ENCODE results near the gene HOXB7. TPM values are rescaled to one million over a fixed set of nuclear protein-coding genes. Genes with fewer than 3 reads are reported as not detected.

The HOXB7 gene
- total RNA-seq, 8 experiments from 2014 or later = 6.2 to 35.5 (median 23.7) TPM

- H3K4me1 ChIP-seq (replicated peaks in 1 of 2) = no peaks in the 10 kb centered on the region
- in situ Hi-C loops (cut with MboI; ENCODE audit: low pct_unique_long_range_greater_than_20kb in 2 of 9, low sequenced_read_pairs in 9 of 9, unreplicated experiment in 9 of 9) = loop anchor here in 1 of 9 experiments (25.0 kb wide), 1 partner anchor 94 kb away; the partner anchor contains the start of gene HOXB13
- ATAC-seq (replicated peaks in 6 of 8) = no peak
- no peak overlapping the region for H3K4me3 ChIP-seq
- WGBS, 10 experiments = 13 to 80% (median 36%) methylated on average over 1 to 16 of the region's 23 CpGs
- H3K27ac ChIP-seq = no peak overlapping the region
Observed at GRCh38 chr17:48642843-48643696, 32.3 kb upstream of the HOXB7 start.

DNA sequence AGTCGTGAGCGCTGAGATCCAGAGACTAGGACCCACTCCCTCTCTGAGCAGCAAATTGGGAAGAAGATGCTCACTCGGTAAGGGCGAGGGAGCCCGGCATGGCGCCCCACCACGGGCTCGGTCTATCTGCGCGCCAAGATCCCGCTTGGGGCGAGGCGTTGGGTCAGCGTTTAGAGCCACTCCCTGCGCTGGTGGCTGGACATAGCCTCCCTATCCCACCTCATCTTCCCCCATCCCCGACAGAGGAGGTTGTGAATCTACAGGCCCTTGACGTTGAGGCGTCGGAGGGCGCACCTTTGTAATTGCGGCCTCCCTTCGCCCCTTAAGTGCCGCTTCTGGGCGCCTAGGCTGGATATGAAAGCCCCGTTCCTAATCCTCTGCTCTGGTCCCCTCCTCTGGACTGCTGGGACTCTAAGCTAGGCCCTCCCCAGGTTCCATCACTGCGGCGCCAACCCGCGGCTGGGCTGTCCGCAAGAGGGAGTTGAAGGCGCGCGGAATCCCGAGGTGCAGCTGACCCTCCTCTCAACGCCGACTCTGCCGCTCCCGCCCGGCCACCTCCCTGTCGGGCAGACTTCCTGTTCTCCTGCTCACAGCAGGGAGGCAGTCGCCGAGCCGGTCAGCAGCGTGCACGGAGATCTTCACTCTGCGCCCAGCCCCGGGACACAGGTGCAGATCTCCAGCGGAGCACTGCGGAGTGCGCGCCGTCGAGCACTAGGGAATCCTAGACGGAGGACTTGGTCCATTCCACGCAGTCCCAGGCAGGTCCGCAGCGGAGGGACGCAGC, 31.4 kb upstream of the HOXB7 start:
- peak in 1 of 8 experiments; percentile 49 for ATAC-seq (replicated peaks in 6 of 8)
- WGBS, 10 experiments = 0 to 30% (median 7%) methylated on average over 1 to 11 of the region's 58 CpGs; no CpG with 5 or more reads in 4 of the 10 experiments
- in situ Hi-C loops (cut with MboI; ENCODE audit: low pct_unique_long_range_greater_than_20kb in 2 of 9, low sequenced_read_pairs in 9 of 9, unreplicated experiment in 9 of 9) = loop anchor here in 1 of 9 experiments (25.0 kb wide), 1 partner anchor 95 kb away; the partner anchor contains the start of gene HOXB13
- H3K27ac ChIP-seq = no peak overlapping the region
- no peak overlapping the region for H3K4me3 ChIP-seq
- no peaks in the 10 kb centered on the region for H3K4me1 ChIP-seq (replicated peaks in 1 of 2)

DNA sequence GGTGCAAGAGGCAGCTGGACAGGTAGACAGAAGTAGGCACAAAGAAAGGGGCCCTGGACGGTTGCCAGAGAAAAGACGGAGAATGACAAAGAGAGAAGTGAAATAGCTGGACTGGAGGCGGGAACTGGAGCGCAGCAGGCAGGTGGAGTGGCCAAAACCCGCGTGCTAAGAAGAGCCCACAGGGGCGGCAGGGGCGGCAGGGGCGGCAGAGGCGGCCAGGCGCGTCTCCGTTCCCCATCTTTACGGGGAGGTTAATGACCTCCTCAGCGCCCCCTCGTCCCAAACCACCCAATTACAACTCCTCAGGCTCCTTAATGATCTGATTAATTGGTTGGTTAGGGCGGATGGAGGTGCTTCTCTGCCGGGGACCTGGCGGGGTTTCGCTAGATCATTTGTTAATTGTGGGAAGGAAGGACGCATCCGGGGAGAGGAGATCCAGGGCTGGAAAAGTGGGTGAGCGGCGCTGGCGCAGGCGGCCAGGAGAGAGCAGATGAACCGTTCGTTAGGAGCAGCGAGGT, 30.8 kb upstream of the HOXB7 start:
- H3K4me3 ChIP-seq = no peak overlapping the region
- 0 to 60% (median 7%) methylated on average over 1 to 12 of the region's 29 CpGs; no CpG with 5 or more reads in 1 of the 10 experiments for WGBS, 10 experiments
- H3K27ac ChIP-seq = no peak overlapping the region
- in situ Hi-C loops (cut with MboI; ENCODE audit: low pct_unique_long_range_greater_than_20kb in 2 of 9, low sequenced_read_pairs in 9 of 9, unreplicated experiment in 9 of 9) = loop anchor here in 1 of 9 experiments (25.0 kb wide), 1 partner anchor 96 kb away; the partner anchor contains the start of gene HOXB13
- H3K4me1 ChIP-seq (replicated peaks in 1 of 2) = no peaks in the 10 kb centered on the region
- ATAC-seq (replicated peaks in 6 of 8) = no peak

- in situ Hi-C loops (cut with MboI; ENCODE audit: low pct_unique_long_range_greater_than_20kb in 2 of 9, low sequenced_read_pairs in 9 of 9, unreplicated experiment in 9 of 9) = loop anchor here in 1 of 9 experiments (25.0 kb wide), 1 partner anchor 96 kb away; the partner anchor contains the start of gene HOXB13
- no peak overlapping the region for H3K27ac ChIP-seq
- peaks cover 2 to 3% of the 10 kb centered on the region in 2 donors for H3K4me1 ChIP-seq (replicated peaks in 1 of 2)
- H3K4me3 ChIP-seq = no peak overlapping the region
- ATAC-seq (replicated peaks in 6 of 8) = no peak
- WGBS, 10 experiments = 33 to 57% (median 45%) methylated on average over 1 of the region's 1 CpG; no CpG with 5 or more reads in 6 of the 10 experiments
Observed at GRCh38 chr17:48640858-48641180, 30.0 kb upstream of the HOXB7 start.

DNA sequence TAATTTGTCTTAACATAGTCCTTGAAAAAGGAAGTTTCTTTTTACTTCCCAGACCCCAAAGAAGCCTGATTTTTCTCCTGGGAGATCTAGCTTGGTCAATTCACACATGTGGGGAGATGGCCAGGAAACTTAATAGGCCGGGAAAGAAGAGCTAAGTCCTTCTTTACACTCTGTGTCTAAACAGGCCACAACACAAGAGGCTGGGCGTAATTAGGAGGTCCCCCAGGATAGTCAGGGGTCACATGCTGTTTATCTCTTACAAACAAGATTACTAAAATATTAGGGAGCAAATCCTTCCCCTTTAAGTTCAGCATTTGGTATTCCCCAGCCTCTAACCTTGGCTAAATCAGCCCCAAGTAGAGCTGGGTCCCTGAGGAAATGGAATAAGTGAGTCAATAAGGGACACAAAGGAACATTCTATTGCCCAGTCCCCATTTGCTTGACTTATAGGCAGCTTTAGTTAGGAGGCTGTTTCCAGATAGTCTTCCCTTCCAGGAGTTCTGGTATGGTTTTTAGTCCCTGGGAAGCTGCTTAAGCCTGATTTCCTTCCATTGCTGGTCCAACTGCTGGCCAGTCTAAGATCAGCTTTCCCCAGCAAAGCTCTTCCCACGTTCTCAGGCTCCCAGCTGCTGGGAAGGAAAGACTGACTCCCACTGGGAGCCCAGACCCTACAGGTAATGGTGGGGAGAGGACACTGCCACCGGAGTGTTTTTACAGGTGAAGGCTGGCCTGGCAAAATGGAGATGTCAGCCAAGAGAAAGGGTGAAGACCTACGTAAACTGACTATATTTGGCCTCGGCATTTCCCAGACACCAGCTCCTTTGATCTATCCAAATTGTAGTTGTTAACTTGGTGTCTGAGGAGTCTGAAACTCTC, 29.4 kb upstream of the HOXB7 start:
- no peak for ATAC-seq (replicated peaks in 6 of 8)

GRCh38 chr17:48639136-48639535, 28.3 kb upstream of the HOXB7 start:
- WGBS, 10 experiments = 0 to 45% (median 16%) methylated on average over 1 to 5 of the region's 5 CpGs; no CpG with 5 or more reads in 3 of the 10 experiments
- Histone ChIP-seq H3K27ac (no peak overlapping the region), H3K4me1 (replicated peaks in 1 of 2) (peaks cover 2 to 3% of the 10 kb centered on the region in 2 donors), H3K4me3 (no peak overlapping the region)
- no peak for ATAC-seq (replicated peaks in 6 of 8)
- in situ Hi-C loops (cut with MboI; ENCODE audit: low pct_unique_long_range_greater_than_20kb in 2 of 9, low sequenced_read_pairs in 9 of 9, unreplicated experiment in 9 of 9) = loop anchor here in 1 of 9 experiments (25.0 kb wide), 1 partner anchor 98 kb away; the partner anchor contains the start of gene HOXB13

More for the DNA sequence above, 29.4 kb upstream of the HOXB7 start:
- H3K27ac ChIP-seq = no peak overlapping the region
- 0 to 100% (median 24%) methylated on average over 1 to 5 of the region's 6 CpGs; no CpG with 5 or more reads in 1 of the 10 experiments for WGBS, 10 experiments
- H3K4me1 ChIP-seq (replicated peaks in 1 of 2) = peaks cover 2 to 3% of the 10 kb centered on the region in 2 donors
- in situ Hi-C loops (cut with MboI; ENCODE audit: low pct_unique_long_range_greater_than_20kb in 2 of 9, low sequenced_read_pairs in 9 of 9, unreplicated experiment in 9 of 9) = loop anchor here in 1 of 9 experiments (25.0 kb wide), 1 partner anchor 97 kb away; the partner anchor contains the start of gene HOXB13
- no peak overlapping the region for H3K4me3 ChIP-seq

GRCh38 chr17:48637323-48638260, 26.8 kb upstream of the HOXB7 start:
- Histone ChIP-seq H3K27ac (no peak overlapping the region), H3K4me3 (no peak overlapping the region), H3K4me1 (replicated peaks in 1 of 2) (peaks cover 2 to 3% of the 10 kb centered on the region in 2 donors)
- WGBS, 10 experiments = 0 to 66% (median 29%) methylated on average over 2 to 16 of the region's 18 CpGs; no CpG with 5 or more reads in 1 of the 10 experiments
- in situ Hi-C loops (cut with MboI; ENCODE audit: low pct_unique_long_range_greater_than_20kb in 2 of 9, low sequenced_read_pairs in 9 of 9, unreplicated experiment in 9 of 9) = loop anchor here in 1 of 9 experiments (25.0 kb wide), 1 partner anchor 100 kb away; the partner anchor contains the start of gene HOXB13
- peak in 2 of 8 experiments; percentile 88 to 92 for ATAC-seq (replicated peaks in 6 of 8)

DNA sequence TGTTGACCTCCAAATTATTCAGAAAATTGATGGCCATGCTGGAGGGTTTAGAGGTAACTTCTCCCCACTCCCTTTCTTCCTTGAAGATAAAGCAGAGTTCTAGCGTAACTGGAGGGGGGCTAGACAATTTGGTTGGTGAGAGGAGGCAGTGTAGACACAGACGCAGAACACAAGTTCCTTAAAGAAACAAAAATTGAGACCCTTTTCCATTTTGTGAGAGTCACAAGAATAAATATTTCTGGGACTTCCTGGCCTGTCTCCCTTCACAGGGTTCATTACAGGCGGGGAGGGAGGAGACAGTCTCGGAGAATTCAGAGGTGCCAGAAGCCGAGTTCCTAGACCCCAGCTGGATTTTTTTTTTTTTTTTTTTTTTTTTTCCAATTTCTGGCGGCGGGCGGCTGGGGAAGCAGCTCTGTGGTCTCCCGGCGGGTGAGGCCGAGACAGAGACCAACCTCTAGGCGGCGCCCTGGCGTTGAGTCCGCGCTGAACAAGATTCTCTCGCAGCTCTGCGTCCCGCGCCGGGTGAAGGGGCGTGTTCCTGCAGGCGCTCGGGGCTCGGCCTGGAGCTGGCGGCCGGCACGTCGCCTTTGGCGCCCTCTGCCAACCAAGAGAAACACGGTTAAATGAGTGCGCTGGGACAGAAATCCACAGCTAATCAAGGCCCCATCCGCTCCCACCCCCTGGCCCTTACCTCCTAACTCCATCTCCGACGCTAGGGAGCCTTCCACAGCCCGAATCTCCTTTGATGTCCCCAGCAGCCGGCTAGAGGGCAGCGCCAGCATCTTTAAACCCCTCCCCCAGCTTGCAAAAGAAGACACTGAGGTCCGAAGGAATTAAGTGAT, 25.6 kb upstream of the HOXB7 start:
- Histone ChIP-seq H3K4me1 (replicated peaks in 1 of 2) (peaks cover 2 to 3% of the 10 kb centered on the region in 2 donors), H3K27ac (no peak overlapping the region), H3K4me3 (peak overlapping the region in 2 of 5 donors; percentile 1 to 16)
- WGBS, 10 experiments = 0 to 35% (median 8%) methylated on average over 1 to 15 of the region's 39 CpGs; no CpG with 5 or more reads in 1 of the 10 experiments
- in situ Hi-C loops (cut with MboI; ENCODE audit: low pct_unique_long_range_greater_than_20kb in 2 of 9, low sequenced_read_pairs in 9 of 9, unreplicated experiment in 9 of 9) = loop anchor here in 1 of 9 experiments (25.0 kb wide), 1 partner anchor 101 kb away; the partner anchor contains the start of gene HOXB13
- peak; percentile 77 to 99 (median 98) for ATAC-seq (replicated peaks in 6 of 8)

GRCh38 chr17:48634493-48635208, 23.8 kb upstream of the HOXB7 start:
- no peak for ATAC-seq (replicated peaks in 6 of 8)
- Histone ChIP-seq H3K4me3 (no peak overlapping the region), H3K4me1 (replicated peaks in 1 of 2) (peaks cover 2 to 3% of the 10 kb centered on the region in 2 donors), H3K27ac (no peak overlapping the region)
- in situ Hi-C loops (cut with MboI; ENCODE audit: low pct_unique_long_range_greater_than_20kb in 2 of 9, low sequenced_read_pairs in 9 of 9, unreplicated experiment in 9 of 9) = loop anchor here in 1 of 9 experiments (25.0 kb wide), 1 partner anchor 103 kb away; the partner anchor contains the start of gene HOXB13
- WGBS, 10 experiments = 16 to 88% (median 36%) methylated on average over 2 to 10 of the region's 20 CpGs; no CpG with 5 or more reads in 2 of the 10 experiments

DNA sequence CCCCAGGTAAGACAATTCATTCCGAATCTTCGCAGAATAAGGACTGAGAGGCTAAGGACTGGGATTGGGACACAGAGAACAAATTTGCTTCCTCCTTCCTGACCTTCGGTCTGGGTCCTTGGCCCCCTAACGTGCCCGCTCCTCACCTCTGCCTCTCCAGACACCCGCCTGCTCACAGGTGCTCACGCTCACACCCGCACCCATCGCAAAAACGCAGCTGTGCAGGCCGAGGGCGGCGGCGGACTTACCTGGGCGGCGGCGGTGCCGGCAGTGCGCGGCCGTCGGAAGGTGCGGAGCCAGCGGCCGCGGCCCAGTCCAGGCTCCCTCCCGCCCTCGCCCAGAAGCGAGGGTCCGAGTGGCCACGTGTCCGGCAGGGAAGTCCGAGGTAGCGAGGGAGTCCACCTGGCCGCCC, 22.5 kb upstream of the HOXB7 start:
- peak overlapping the region in 1 of 5 donors; percentile 11 for H3K4me3 ChIP-seq

More for the DNA sequence above, 22.5 kb upstream of the HOXB7 start:
- no peak overlapping the region for H3K27ac ChIP-seq
- in situ Hi-C loops (cut with MboI; ENCODE audit: low pct_unique_long_range_greater_than_20kb in 2 of 9, low sequenced_read_pairs in 9 of 9, unreplicated experiment in 9 of 9) = loop anchor here in 1 of 9 experiments (25.0 kb wide), 1 partner anchor 104 kb away; the partner anchor contains the start of gene HOXB13
- ATAC-seq (replicated peaks in 6 of 8) = no peak
- H3K4me1 ChIP-seq (replicated peaks in 1 of 2) = peaks cover 3 to 11% of the 10 kb centered on the region in 2 donors
- WGBS, 10 experiments = 0 to 82% (median 31%) methylated on average over 2 to 19 of the region's 35 CpGs; no CpG with 5 or more reads in 3 of the 10 experiments

All from motor neuron (in vitro differentiated cells).